GM21619 (cell line): ENCODE measurements around the gene ZMIZ1.

ENCODE experiments used
- ATAC-seq: cut with Tn5 transposase; IDR thresholded peaks from one replicate; pipeline ENCODE4 v1.9.1; 2021; ENCODE audit not compliant: unreplicated experiment

Gene ZMIZ1

GRCh38 chr10:79167537-79167936, 98.8 kb downstream of the ZMIZ1 start:
- ATAC-seq, result no peak

DNA sequence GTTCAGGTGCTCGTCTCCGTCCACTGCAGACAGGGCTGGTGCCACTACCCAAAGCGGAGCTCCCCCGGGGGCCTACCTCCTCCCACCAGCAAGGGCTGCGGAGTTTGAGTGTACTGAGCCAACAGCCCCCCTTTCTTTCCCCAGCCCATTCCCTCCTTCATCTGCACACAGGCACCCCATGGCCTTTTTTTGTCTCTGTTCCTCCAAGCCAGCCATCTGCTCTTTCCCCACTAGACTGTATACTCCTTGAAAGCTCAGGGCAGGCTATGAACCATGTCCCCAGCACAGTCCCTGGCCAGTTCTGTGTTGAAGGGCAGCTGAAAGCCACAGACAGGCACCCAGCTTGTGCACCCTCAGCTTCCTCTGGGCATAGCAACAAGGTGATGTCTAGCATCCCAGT, 99.4 kb downstream of the ZMIZ1 start:
- ATAC-seq, result no peak

- ATAC-seq, result no peak
These were observed 101.5 kb downstream of the ZMIZ1 start for GRCh38 chr10:79170226-79170752.

GRCh38 chr10:79170993-79171392, 102.2 kb downstream of the ZMIZ1 start:
- no peak for ATAC-seq

DNA sequence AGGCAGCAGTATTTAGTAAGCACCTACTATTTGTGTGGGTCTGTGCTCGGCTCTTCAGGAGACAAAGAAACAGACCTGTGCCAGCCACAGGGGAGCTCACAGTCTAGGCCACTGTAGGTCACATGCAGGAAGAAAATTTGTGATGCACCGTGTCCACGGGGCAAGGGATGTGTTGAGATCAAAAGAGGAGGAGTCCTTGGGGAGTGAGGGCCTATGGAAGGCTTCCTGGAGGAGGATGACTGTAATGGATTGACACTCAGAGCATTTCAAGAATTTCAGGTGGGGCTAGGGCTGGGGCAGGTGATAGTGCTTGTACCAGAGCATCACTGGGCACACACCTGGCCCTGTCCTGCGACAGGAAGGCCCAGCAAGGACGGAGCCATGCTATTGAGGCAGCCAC, 102.7 kb downstream of the ZMIZ1 start:
- no peak for ATAC-seq

DNA sequence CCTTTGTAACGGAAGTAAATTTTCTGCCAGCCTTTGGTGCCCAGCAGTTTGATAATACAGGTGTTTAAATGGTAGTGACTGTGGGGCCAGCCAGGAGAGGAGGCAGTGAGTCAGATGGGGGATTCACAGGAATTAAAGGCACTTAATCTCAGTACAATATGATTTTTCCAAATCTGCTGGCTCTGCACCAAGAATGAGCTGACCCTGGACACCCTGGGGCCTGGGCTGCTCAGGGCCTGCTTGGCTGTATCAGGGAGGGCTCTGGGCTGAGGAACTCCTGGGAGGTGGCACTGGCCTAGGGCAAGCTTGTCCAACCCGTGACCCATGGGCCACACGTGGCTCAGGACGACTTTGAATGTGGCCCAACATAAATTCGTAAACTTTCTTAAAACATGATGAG, 104.1 kb downstream of the ZMIZ1 start:
- no peak for ATAC-seq

GRCh38 chr10:79173582-79174262, 105.0 kb downstream of the ZMIZ1 start:
- ATAC-seq, result no peak

DNA sequence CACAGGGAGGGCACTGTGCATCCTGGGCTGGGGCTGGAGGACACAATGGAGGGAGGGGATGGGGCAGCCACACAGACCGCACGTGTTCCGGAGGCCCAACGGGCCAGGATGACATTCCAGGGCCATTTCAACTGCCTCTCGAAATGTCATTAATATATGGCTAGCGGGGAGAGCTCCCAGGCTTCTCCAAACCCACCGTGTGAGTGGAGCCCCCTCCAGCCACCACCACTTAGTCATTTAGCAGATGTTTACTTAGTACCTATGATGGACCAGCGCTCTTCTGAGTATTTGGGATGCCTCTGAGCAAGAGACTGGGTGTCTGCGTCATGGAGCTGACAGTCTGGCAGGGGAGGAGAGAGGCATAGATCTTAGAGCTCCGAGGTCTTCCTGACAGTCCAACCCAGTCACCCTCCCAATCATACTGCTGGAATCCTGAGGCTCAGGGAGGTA, 107.3 kb downstream of the ZMIZ1 start:
- no peak for ATAC-seq

DNA sequence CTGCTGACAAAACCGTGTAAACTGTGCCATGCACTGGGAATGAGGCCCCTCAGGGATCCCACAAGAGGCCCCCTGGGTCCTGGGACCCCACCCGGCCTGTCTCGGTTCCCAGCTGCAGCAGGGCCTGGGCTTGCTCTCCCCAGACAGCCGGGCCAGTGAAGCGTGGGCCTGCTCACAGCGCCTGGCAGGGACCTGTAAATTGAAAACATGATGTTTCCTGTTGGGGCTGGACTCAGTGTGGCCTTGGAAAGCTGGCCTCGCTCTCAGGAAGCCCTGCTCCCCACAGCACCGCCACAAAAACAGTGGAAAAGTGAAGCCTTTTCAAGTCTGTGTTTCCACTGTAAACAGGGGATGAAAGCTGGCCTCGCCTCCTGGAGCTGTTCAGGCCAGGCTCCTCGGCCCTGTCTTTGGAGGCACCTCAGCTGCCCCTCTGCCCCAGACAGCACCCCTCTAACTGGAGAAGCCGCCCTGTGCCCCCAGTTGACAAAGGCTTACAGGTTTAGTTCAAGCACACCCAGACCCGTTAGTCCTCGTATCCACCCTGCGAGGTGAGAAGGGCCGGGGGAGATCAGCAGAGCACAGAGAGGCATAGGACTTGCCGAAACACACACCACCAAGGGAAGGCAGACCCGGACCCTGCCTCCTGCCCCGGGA, 108.3 kb downstream of the ZMIZ1 start:
- no peak for ATAC-seq

DNA sequence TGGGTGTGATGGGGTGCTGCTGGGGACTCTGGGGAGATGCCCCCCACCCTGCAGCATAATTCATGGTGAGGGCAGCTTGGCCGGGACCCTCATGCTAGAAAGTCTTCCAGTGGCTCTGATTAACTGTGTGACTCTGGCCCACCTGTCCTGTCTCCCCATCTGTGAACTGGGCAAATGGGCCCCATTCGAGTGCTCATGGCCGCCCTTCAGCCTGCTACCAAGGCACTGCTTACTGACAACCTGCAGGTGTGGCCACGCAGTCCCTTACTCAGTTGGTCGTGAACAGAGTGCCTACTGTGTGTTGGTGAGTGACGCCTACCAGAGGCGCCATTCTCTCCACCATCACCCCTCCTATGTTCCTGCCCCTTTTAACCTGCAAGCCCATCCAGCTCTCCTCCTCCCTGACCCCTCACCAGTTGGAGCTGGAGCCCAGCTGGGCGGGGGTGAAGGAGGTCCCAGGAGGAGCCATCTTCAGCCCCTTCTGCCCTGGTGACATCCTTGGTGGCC, 109.4 kb downstream of the ZMIZ1 start:
- ATAC-seq, result no peak

- ATAC-seq, result no peak
These were observed 109.9 kb downstream of the ZMIZ1 start for GRCh38 chr10:79178614-79179163.

GRCh38 chr10:79179164-79179956, 110.6 kb downstream of the ZMIZ1 start:
- ATAC-seq, result no peak

DNA sequence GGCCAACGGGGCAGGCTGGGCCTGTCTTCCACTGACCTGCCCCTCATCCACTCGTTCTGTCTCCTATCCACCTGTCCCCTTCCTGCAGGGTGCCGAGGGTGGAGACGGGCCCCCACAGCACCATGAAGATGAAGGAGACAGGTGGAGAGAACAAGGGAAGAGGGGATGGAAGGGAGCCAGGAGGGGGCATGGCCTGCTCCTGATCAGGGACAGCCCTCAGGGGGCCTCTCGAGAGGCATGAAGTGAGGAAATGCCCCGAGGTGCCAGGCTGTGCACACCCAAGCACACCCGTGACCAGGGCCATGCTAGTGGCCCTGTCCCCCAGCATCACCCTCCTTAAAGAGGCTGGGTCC, 111.2 kb downstream of the ZMIZ1 start:
- no peak for ATAC-seq

GRCh38 chr10:79180414-79181221, 111.9 kb downstream of the ZMIZ1 start:
- ATAC-seq, result no peak

GRCh38 chr10:79181227-79181626, 112.5 kb downstream of the ZMIZ1 start:
- ATAC-seq, result no peak

GRCh38 chr10:79181698-79182521, 113.1 kb downstream of the ZMIZ1 start:
- ATAC-seq, result no peak

GRCh38 chr10:79182781-79183467, 114.2 kb downstream of the ZMIZ1 start:
- ATAC-seq, result no peak

DNA sequence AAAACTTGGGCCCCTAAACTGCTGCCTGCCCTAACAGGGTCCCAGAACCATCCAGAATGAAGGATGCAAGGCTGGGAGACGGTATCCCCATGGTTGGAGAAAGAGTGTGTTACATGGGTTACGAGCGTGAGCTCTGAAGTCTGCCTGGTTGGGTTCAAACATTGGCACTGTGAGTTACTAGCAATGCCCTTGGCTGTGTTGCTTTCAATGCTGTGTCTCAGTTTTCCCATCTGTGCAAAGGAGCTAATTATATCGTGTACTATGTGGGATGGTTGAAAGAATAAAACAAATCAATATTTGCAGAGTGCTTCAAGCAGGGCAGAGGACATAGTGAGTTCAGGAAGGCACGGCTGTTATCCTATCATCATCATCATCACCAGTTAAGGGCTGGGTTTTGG, 114.7 kb downstream of the ZMIZ1 start:
- no peak for ATAC-seq

- ATAC-seq, result no peak
These were observed 115.4 kb downstream of the ZMIZ1 start for GRCh38 chr10:79184145-79184625.
